Measurements from ENCODE around the gene CEBPA.

The CEBPA gene

DNA sequence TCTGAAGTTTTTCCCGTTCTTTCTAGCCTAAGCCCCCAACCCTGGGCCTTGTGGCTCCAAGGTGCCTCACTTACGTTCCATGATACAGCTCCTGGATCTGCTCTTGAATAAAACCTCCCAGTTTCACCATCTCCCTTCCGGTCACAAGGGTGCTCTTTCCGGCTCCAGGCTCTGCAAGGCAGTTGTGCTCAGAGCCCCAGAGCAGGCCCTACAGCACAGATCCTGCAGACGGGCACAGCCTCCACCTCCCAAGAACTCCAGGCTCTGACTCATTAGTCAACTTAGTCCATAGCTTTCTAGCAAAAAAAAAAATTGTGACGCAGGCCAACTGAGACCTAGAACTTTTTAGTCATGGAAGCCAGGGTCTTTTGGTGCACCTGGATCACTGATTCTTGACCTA lies 42.8 kb downstream of the CEBPA start:
- H3K4me2 ChIP-seq (ENCODE audit: low read depth, low read length, poor library complexity, severe bottlenecking) = no peak overlapping the region
- TF ChIP-seq, protein P1, sequence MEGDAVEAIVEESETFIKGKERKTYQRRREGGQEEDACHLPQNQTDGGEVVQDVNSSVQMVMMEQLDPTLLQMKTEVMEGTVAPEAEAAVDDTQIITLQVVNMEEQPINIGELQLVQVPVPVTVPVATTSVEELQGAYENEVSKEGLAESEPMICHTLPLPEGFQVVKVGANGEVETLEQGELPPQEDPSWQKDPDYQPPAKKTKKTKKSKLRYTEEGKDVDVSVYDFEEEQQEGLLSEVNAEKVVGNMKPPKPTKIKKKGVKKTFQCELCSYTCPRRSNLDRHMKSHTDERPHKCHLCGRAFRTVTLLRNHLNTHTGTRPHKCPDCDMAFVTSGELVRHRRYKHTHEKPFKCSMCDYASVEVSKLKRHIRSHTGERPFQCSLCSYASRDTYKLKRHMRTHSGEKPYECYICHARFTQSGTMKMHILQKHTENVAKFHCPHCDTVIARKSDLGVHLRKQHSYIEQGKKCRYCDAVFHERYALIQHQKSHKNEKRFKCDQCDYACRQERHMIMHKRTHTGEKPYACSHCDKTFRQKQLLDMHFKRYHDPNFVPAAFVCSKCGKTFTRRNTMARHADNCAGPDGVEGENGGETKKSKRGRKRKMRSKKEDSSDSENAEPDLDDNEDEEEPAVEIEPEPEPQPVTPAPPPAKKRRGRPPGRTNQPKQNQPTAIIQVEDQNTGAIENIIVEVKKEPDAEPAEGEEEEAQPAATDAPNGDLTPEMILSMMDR (IDR thresholded peaks at IDR 0.05; ENCODE audit: insufficient read depth, low read length, poor library complexity, severe bottlenecking) = no peak
- no peak for TF ChIP-seq EZH2phosphoT487 (conservative IDR thresholded peaks at IDR 0.05; ENCODE audit: low read length)

DNA sequence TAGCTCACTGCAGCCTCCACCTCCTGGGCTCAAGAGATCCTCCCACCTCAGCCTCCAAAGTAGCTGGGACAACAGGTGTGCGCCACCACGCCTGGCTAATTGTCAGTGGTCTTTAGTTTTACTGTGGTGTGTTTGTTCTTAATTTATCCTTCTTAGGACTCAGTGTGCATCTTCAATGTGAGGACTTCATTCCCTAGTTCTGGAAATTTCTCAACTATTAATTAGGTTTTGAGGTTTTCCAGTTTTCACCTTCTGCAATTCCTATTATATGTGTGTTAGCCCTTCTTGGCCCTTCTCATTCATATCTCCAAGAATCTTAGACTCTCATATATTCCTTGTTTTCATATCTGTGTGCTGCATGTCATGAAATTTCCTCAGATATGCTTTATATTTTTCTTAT lies 44.5 kb downstream of the CEBPA start:
- H3K4me2 ChIP-seq (ENCODE audit: low read depth, low read length, poor library complexity, severe bottlenecking) = no peak overlapping the region
- no peaks in the 10 kb centered on the region for H3K79me2 ChIP-seq (ENCODE audit: insufficient read depth, low read length)
- TF ChIP-seq EZH2phosphoT487 (conservative IDR thresholded peaks at IDR 0.05; ENCODE audit: low read length) = no peak
- TF ChIP-seq, protein P1 (IDR thresholded peaks at IDR 0.05; ENCODE audit: insufficient read depth, low read length, poor library complexity, severe bottlenecking) = no peak
- H3K36me3 ChIP-seq (ENCODE audit: low read length) = no peaks in the 10 kb centered on the region
- H3K4me3 ChIP-seq (ENCODE audit: insufficient read depth, low read length, poor library complexity, severe bottlenecking) = no peak overlapping the region
- no peaks in the 10 kb centered on the region for H3K27me3 ChIP-seq (ENCODE audit: low read length)
- no peak overlapping the region for H3K9ac ChIP-seq (ENCODE audit: low read length)
- no peak overlapping the region for H3K27ac ChIP-seq (ENCODE audit: low read depth, low read length)
- H4K20me1 ChIP-seq (ENCODE audit: low read depth, low read length) = no peaks in the 10 kb centered on the region
- H3K9me3 ChIP-seq (ENCODE audit: insufficient read depth, low read length) = no peaks in the 10 kb centered on the region
- no peaks in the 10 kb centered on the region for H3K9me2 ChIP-seq (replicated peaks; ENCODE audit: insufficient read depth, low read length)
- H2AFZ ChIP-seq (ENCODE audit: low read depth, low read length, severe bottlenecking) = no peak overlapping the region
- no peaks in the 10 kb centered on the region for H3F3A ChIP-seq (ENCODE audit: insufficient read depth)

More for the DNA sequence above, 42.8 kb downstream of the CEBPA start:
- Histone ChIP-seq H3K4me3 (ENCODE audit: insufficient read depth, low read length, poor library complexity, severe bottlenecking) (no peak overlapping the region), H3K9me2 (replicated peaks; ENCODE audit: insufficient read depth, low read length) (no peaks in the 10 kb centered on the region), H3K79me2 (ENCODE audit: insufficient read depth, low read length) (no peaks in the 10 kb centered on the region), H3K27me3 (ENCODE audit: low read length) (no peaks in the 10 kb centered on the region), H3K27ac (ENCODE audit: low read depth, low read length) (no peak overlapping the region), H3F3A (ENCODE audit: insufficient read depth) (no peaks in the 10 kb centered on the region), H3K36me3 (ENCODE audit: low read length) (no peaks in the 10 kb centered on the region), H4K20me1 (ENCODE audit: low read depth, low read length) (no peaks in the 10 kb centered on the region), H2AFZ (ENCODE audit: low read depth, low read length, severe bottlenecking) (no peak overlapping the region), H3K9me3 (ENCODE audit: insufficient read depth, low read length) (no peaks in the 10 kb centered on the region), H3K9ac (ENCODE audit: low read length) (no peak overlapping the region)

DNA sequence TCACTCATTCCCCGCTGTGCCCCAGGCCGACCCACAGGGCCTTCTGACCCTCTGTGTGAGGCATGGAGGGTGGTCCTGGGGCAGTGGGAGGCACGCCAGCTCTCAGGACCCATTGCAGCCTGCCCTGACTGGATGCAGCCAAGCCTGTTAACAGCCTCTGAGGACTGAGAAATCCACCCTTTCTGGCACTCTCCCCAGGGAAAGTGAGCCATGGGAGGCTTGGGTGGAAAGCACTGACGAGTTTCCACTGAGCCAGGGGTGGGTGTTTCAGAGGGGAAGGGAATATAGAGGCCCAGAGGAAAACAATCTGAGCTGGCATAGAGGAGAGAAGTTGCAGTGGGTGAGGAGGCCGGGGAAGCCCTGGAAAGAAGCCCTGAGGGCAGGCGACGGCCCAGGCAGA lies 46.1 kb downstream of the CEBPA start:
- no peaks in the 10 kb centered on the region for H3K27me3 ChIP-seq (ENCODE audit: low read length)
- no peaks in the 10 kb centered on the region for H4K20me1 ChIP-seq (ENCODE audit: low read depth, low read length)
- no peaks in the 10 kb centered on the region for H3K79me2 ChIP-seq (ENCODE audit: insufficient read depth, low read length)
- no peak overlapping the region for H3K4me3 ChIP-seq (ENCODE audit: insufficient read depth, low read length, poor library complexity, severe bottlenecking)
- no peak overlapping the region for H3K4me2 ChIP-seq (ENCODE audit: low read depth, low read length, poor library complexity, severe bottlenecking)
- H3K27ac ChIP-seq (ENCODE audit: low read depth, low read length) = no peak overlapping the region
- H3K9me3 ChIP-seq (ENCODE audit: insufficient read depth, low read length) = no peaks in the 10 kb centered on the region
- no peak overlapping the region for H3K9ac ChIP-seq (ENCODE audit: low read length)
- no peak overlapping the region for H2AFZ ChIP-seq (ENCODE audit: low read depth, low read length, severe bottlenecking)
- no peaks in the 10 kb centered on the region for H3K9me2 ChIP-seq (replicated peaks; ENCODE audit: insufficient read depth, low read length)
- H3K36me3 ChIP-seq (ENCODE audit: low read length) = no peaks in the 10 kb centered on the region
- TF ChIP-seq EZH2phosphoT487 (conservative IDR thresholded peaks at IDR 0.05; ENCODE audit: low read length) = no peak
- TF ChIP-seq, protein P1 (IDR thresholded peaks at IDR 0.05; ENCODE audit: insufficient read depth, low read length, poor library complexity, severe bottlenecking) = no peak
- no peaks in the 10 kb centered on the region for H3F3A ChIP-seq (ENCODE audit: insufficient read depth)

Data from SU-DHL-6 (cell line).